ENCODE results near the gene NUDT4B.
"Not testable (repeated sequence)": the region's sequence is repeated elsewhere in the genome, so short reads cannot be mapped to it uniquely, and the experiment has no call there.

Gene NUDT4B

DNA sequence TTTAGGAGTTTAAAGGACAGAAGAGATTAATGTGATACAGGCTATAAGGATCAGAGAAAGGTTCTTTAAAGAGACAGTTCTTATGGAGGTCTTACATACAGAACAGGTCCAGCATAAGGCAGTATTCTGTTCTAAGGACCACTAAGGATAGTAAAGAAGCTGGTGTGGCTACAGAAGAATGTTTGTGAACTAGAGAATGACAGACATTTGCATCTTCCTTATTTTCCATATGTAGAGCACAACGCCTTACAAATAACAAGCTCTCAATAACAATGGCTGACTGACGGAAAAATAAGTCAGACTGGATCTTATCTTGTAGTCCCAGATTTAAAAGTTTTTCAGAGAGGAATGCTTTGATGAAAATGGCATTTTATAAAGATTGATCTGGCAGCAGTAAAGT, 26.7 kb downstream of the NUDT4B start:
- not testable (repeated sequence) for DNase-seq (ENCODE audit: low spot score); H3K4me3 ChIP-seq; H3K27ac ChIP-seq

DNA sequence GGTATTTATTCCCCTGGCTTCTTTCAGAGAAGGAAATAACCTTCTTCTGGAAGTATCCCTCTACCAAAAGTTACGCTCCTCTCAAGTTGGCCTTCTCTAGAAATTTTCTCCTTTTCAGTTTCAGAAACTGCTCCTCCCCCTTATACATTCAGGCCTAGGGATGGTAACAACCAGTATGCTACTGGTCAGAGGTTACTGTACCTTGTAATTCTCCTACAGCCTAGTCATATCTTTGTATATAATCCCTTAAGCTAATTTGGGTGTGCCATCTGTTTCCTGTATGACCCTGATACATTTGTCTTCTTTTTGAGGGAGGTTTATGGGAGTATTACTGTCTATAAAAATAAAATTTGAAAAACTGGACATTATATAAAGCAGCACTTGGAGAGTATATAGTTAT, 29.1 kb downstream of the NUDT4B start:
- H3K27ac ChIP-seq; DNase-seq (ENCODE audit: low spot score); H3K4me3 ChIP-seq: not testable (repeated sequence)

DNA sequence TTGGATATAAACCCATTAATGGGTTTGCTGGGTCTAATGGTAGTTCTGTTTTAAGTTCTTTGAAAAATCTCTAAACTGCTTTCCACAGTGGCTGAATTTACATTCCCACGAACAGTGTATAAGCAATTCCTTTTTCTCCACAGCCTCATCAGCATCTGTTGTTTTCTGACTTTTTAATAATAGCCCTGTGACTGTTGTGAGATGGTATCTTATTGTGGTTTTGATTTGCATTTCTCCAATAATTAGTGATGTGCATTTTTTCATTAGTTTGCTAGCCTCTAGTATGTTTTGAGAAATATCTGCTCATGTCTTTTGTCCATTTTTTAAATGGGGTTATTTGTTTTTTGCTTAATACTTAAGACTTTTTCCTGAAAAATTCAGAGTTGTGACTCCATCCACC, 31.8 kb downstream of the NUDT4B start:
- not testable (repeated sequence) for DNase-seq (ENCODE audit: low spot score); H3K27ac ChIP-seq; H3K4me3 ChIP-seq

DNA sequence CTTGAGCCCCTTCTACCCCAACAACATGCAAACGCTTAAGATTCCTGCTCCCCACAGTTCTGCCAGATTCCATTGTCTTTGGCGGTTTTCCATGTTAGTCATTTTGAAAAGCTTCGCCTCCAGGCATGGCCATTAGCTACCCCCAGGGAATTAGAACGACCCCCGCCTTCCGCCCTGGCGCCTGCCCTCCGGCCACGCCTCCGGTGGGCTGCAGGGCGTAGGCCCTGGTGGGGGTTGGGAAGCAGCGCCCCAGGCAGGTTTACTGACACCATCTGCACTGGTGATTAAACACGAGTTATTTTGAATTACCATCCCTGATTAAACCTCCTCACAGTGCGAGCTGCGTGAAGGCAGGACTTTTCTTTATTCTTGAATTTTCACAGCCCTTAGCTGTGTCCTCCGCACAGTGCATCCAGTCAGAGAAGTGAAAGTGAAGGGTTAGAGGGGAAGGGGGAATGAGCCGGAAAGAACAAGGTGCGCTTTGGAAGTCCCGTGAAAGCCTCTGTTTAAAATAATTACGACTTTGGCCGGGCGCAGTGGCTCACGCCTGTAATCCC, 43.0 kb downstream of the NUDT4B start:
- not testable (repeated sequence) for DNase-seq (ENCODE audit: low spot score); H3K27ac ChIP-seq; H3K4me3 ChIP-seq

DNA sequence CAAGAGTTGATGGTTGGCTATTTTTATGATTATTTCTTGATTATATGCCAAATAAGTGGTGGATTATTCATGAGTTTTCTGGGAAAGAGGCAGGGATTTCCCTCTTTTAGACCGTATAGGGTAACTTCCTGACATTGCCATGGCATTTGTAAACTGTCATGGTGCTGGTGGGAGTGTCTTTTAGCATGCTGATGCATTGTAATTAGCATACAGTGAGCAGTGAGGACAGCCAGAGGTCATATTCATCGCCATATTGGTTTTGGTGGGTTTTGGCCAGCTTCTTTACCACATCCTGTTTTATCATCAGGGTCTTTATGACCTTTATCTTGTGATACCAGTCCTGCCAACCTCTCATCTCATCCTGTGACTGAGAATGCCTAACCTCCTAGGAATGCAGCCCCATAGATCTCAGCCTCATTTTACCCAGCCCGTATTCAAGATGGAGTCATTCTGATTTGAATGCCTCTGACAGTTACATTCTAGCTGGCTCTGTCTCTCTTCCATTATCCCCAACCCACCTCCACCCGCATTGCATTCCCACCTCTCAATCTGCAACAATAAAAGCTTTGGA, 45.3 kb downstream of the NUDT4B start:
- not testable (repeated sequence) for H3K27ac ChIP-seq; H3K4me3 ChIP-seq; DNase-seq (ENCODE audit: low spot score)
